Bronchus fibroblast of lung (primary cell): ENCODE results near the gene TFE3. TPM values are rescaled to one million over a fixed set of nuclear protein-coding genes. Genes with fewer than 3 reads are reported as not detected.

Experiments
- total RNA-seq: library from RNA; depleted of rRNA; stranded (reverse); fragments of >200 nt; gene quantifications from 2 replicates; pipeline ENCODE4 v1.2.3, GENCODE V29; 2015

The TFE3 gene, protein sequence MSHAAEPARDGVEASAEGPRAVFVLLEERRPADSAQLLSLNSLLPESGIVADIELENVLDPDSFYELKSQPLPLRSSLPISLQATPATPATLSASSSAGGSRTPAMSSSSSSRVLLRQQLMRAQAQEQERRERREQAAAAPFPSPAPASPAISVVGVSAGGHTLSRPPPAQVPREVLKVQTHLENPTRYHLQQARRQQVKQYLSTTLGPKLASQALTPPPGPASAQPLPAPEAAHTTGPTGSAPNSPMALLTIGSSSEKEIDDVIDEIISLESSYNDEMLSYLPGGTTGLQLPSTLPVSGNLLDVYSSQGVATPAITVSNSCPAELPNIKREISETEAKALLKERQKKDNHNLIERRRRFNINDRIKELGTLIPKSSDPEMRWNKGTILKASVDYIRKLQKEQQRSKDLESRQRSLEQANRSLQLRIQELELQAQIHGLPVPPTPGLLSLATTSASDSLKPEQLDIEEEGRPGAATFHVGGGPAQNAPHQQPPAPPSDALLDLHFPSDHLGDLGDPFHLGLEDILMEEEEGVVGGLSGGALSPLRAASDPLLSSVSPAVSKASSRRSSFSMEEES
- total RNA-seq: 46.1 and 51.9 TPM in 2 replicates

DNA sequence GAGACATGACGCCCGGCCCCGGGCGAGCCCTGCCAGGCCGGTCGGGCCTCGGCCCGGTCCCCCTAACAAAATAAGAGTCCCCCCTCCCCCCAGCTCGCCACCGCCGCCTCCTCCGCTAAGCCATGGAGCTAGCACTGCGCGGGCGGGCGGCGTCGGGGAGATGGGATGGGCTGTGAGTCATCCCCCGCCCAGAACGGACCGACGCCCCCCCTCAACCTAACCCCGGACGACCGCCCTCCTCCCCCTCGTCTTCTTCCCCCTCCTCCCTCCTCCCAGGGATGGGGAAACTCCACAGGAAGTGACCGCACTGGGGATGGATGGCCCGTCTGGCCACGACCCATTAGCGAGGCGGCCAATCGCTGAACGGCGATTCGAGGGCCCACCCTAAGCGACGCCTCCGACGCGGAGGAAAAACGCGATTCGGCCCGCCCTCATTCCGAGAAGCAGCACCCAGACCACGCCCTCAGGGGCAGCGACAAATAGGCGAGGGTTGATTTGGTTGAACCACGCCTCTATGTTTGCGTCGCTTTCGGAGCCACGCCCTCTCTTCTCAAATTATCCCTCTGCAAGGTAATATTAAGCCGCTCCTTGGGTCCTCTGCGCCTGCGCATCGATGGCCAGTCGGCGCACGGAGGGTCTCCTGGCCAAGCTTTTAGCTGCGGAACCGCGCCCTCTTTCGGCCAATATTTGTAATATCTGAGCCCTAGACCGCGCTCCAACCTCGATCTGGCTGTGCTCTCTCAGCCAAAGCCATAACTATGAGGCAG lies at the start of gene TFE3:
TSS of gene TFE3 (minus strand) at position 138 of the 767 bp plus-strand sequence. CDS start at position 7, 131 bp downstream.

DNA sequence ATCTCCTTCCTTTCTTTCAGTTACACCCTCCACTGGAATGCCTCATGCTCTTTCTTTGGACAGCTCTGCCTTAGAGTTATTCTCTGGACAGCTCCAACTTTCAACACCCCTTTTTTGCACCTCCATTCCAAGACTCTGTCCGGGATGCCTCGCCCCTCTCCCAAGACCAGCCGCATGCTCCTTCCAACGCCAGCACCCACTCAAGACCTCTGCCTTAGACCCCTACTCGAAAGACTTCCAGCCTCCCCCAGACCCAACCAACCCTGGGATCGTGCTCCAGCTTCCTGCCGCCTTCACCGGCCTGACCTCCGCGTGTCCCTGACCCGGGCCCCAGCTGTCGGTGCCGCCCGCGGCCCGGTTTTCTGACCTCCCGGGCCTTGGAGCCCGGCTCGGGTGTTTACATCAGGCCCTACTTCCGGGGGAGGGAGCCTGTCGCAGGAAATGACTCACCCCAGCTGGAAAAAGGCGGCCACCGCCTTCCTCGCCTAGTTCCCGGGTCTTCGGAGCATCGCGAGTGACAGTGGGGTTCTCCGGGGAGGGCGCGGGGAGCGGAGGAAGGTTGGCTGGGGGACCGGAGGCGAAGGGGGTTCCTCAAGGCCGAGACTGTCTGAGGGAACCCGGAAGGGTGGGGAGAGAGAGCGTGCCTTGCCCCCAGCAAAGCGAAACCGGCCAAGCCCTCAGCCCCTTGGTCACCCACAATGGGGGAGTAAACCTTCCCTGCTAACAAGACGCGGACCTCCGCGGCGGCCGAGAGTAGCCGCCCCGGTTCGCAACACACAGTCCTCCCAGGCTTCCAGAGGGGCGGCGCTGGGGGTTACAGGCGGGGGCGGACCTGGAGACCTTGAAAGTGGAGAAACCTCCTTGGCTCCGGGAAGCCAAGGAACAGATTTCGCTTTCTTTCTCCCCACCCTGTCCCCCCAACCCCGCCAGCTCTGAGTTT lies 36.6 kb upstream of the TFE3 start, which contains the start of gene WDR45:
TSS of gene WDR45 (minus strand) at position 399 of the 940 bp plus-strand sequence. CDS start 1,792 bp downstream, outside the sequence.

DNA sequence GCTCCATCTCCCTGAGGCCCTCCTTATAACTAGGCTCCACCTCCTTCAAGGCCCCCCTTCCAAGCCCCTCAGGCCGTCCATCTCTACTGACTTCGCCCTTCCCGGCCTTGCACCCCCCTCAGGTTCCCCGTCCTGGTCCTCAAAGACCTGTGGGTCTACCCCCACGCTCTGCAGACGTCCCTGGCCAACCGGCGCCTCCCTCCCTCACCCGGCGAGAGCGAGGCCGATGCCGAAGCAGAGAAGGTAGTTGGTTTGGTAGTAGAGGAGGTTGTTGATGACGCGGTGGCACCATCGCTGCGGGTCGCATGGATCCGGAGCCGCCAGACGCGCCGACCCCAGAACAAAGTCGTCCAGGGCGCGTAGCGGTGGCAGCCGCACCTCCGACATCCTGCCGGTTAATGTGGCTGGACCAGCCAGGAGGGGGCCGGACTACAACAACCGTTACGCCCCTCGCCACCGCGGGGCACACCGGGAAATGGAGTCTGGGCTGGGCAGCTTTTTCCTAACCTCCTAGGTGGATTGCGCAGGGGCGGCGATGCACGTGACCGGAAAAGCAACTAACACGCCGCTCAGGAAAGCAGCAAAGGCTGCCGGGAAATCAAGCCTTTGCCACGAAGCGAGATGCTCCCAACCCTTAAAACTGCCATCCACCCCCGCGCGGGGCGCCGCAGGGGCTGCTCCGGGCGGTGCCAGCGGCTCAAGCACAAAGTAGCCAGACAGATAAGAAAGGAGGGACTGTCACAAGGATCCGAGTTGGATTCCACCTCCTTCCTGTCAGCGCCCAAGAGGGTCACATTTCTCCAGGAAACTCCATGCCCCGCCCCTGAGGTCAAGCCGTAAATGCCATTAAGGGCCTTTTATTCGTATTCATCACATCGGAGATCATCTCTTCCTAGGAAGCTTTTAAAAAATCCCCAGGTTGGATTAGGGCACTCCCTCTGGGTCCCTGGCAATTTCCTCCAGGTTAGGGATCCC lies 30.7 kb upstream of the TFE3 start, which contains the start of gene PRAF2:
TSS of gene PRAF2 (minus strand) at position 402 of the 975 bp plus-strand sequence. CDS start at position 387, 15 bp downstream.

DNA sequence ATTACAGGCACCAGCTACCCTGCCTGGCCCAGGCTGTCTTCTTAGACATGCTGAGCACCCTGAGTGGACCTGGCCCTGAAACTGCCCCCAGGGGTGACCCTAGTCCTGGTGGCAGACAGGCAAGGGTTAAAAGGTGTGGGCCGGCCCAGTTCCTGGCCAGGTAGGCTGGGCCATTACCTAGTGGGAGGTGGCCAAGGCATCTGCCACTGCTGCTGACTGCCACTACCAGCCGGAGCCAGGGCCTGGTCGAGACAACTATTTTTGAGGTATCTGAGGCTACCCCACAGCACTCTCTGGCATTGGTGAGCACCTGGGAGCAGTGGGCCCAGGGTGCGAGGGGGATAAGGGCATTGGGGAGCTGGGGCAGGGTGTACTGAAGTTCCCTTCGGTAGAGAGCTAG lies 15.6 kb upstream of the TFE3 start, which contains the start of gene CCDC120:
TSS of gene CCDC120 (plus strand) at position 206 of the 400 bp plus-strand sequence. CDS start 3,043 bp downstream, outside the sequence.

DNA sequence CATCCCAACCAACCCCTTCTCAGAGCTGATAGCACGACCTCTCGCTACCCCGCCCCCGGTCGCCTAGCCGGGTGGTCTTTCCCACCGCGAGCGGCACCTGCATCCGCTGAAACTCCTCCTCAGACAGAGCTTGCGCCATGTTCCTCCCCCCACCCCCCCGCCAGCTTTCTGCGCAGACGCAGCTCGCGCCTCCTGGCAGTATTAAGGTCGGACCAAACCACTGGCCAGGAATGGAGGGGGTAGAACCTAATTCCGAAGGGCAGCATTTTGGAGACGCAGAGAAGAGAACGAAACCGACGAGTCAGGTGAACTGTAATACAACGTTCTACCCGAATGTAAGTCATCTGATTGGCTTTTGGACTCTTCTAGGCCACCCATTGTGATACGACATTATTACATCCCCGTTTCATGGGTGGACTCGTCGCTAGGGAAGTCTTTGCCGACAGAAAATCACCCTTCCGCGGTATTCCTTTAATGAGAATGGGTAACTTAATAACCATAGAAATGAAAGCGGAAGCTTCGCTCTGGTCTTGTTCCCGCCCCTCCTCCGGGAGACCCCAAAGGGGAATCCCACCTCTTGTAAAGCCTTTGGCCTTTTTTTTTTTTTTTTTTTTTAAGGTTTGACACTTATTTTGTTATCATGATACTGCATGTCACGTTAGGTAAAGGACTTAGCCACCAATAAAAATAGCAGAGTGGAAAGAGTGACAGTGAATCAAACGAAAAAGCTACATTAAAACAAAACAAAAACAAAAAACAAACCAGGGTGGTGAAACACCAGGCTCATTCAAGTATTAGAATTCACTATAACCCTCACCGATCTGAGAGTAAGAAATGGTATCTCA lies 40.8 kb downstream of the TFE3 start, which contains the start of gene GRIPAP1:
TSS of gene GRIPAP1 (minus strand) at position 174 of the 845 bp plus-strand sequence. CDS start at position 139, 35 bp downstream.

Other genes starting within 250 kb of the TFE3 start
- gene HDAC6, start 241.3 kb downstream of the TFE3 start, total RNA-seq: 42.8 and 51.6 TPM in 2 replicates
- gene ERAS, start 216.8 kb downstream of the TFE3 start, total RNA-seq: not detected in 2 replicates
- gene PCSK1N, start 207.7 kb downstream of the TFE3 start, total RNA-seq: 0.17 TPM in 1 of 2 replicates, not detected in the other
- 58.7 and 71.3 TPM in 2 replicates for gene TIMM17B, start 145.6 kb downstream of the TFE3 start, total RNA-seq
- gene PQBP1, start 145.4 kb downstream of the TFE3 start, total RNA-seq: 68.1 and 77.9 TPM in 2 replicates
- gene SLC35A2, start 131.7 kb downstream of the TFE3 start, total RNA-seq: 30.9 and 35.3 TPM in 2 replicates
- 10.9 and 11.9 TPM in 2 replicates for gene PIM2, start 124.3 kb downstream of the TFE3 start, total RNA-seq
- 37.0 and 38.7 TPM in 2 replicates for gene OTUD5, start 85.8 kb downstream of the TFE3 start, total RNA-seq
- 1.3 TPM in 2 replicates for gene KCND1, start 71.5 kb downstream of the TFE3 start, total RNA-seq
- gene GRIPAP1, start 41.1 kb downstream of the TFE3 start, total RNA-seq: 10.8 and 11.0 TPM in 2 replicates
- gene CCDC120, start 15.6 kb upstream of the TFE3 start, total RNA-seq: 0.50 and 1.5 TPM in 2 replicates
- 25.6 and 32.1 TPM in 2 replicates for gene PRAF2, start 30.6 kb upstream of the TFE3 start, total RNA-seq
- gene WDR45, start 36.5 kb upstream of the TFE3 start, total RNA-seq: 45.6 and 47.2 TPM in 2 replicates
- 14.6 TPM in 2 replicates for gene GPKOW, start 80.4 kb upstream of the TFE3 start, total RNA-seq
- 1.3 TPM in 2 replicates for gene MAGIX, start 119.4 kb upstream of the TFE3 start, total RNA-seq
- gene PLP2, start 128.5 kb upstream of the TFE3 start, total RNA-seq: 115 and 131 TPM in 2 replicates
- gene PRICKLE3, start 143.0 kb upstream of the TFE3 start, total RNA-seq: 6.6 and 8.6 TPM in 2 replicates
- 0.15 and 0.17 TPM in 2 replicates for gene SYP, start 156.8 kb upstream of the TFE3 start, total RNA-seq
- gene CACNA1F, start 190.0 kb upstream of the TFE3 start, total RNA-seq: not detected in 2 replicates
- gene CCDC22, start 192.1 kb upstream of the TFE3 start, total RNA-seq: 14.7 and 16.3 TPM in 2 replicates
- gene FOXP3, start 221.4 kb upstream of the TFE3 start, total RNA-seq: 0.15 and 0.50 TPM in 2 replicates
- gene PPP1R3F, start 226.4 kb upstream of the TFE3 start, total RNA-seq: 1.9 and 2.0 TPM in 2 replicates